SK-N-SH treated with all-trans-retinoic acid at 6 μM for 48 hours (cell line): ENCODE results near the gene CKM.

ENCODE experiments used
- ESRRG ChIP-seq: fragments of 250-450 bp; sonication (Bioruptor Pico); IDR thresholded peaks from 2 replicates; pipeline ENCODE4 v1.6.1; 2021; ENCODE audit warnings: mild to moderate bottlenecking
- SNAI2 ChIP-seq: fragments of 250-450 bp; sonication (Bioruptor Pico); IDR thresholded peaks from 2 replicates; pipeline ENCODE4 v1.5.0; 2020; ENCODE audit warnings: mild to moderate bottlenecking, moderate library complexity
- TOX ChIP-seq: fragments of 250-450 bp; sonication (Bioruptor Pico); IDR thresholded peaks from 2 replicates; pipeline ENCODE4 v1.8.0; 2021; ENCODE audit warnings: mild to moderate bottlenecking, moderate library complexity, borderline replicate concordance
- ZC3H10 ChIP-seq: fragments of 250-450 bp; sonication (Bioruptor Pico); IDR thresholded peaks from 2 replicates; pipeline ENCODE4 v1.5.1; 2021; ENCODE audit warnings: mild to moderate bottlenecking, moderate library complexity
- ZFP30 ChIP-seq: fragments of 450-650 bp; formaldehyde crosslinking; IDR thresholded peaks from 2 replicates; pipeline ENCODE4 v1.5.0; 2022; ENCODE audit warnings: mild to moderate bottlenecking, moderate library complexity
- TF ChIP-seq, protein P1 (sequence below): fragments of 250-450 bp; sonication (Bioruptor Pico); IDR thresholded peaks from 2 replicates; pipeline ENCODE4 v1.8.0; 2020; ENCODE audit warnings: mild to moderate bottlenecking, moderate library complexity, borderline replicate concordance
- TF ChIP-seq, protein P2 (sequence below): fragments of 250-450 bp; sonication (Bioruptor Pico); IDR thresholded peaks from 2 replicates; pipeline ENCODE4 v1.5.0; 2020; ENCODE audit warnings: mild to moderate bottlenecking, moderate library complexity

DNA sequence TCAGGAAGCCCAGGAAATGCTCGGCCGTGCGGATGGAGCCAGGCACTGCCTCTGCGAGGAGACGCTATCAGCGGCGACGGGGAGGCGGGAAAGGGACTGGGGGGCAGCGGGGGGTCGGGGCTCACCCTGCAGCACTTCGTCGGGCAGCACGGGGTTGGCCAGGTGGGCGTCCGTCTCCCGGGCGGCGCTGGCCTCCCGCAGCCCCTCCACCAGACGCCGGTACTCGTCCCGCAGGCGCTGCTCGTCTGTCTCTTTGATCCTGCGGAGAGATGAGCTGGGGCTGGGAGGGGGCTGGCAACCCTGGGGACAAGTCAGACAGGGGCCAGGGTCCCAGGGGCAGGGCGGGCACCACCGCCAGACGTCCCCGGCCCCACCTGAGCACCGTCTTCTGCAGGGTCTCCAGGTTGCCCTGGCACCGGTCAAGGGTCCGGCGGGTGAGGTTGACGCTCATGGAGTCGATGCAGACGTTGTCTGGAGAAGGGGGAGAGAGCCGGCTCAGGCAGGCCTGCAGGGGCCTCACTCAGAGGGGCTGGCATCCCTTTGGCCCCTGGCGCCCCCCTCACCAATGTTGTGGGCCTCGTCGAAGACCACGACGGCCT is 41.3 kb upstream of the CKM start:
- no peak for TF ChIP-seq TOX (CRISPR knock-in tag)
- TF ChIP-seq, protein P1, sequence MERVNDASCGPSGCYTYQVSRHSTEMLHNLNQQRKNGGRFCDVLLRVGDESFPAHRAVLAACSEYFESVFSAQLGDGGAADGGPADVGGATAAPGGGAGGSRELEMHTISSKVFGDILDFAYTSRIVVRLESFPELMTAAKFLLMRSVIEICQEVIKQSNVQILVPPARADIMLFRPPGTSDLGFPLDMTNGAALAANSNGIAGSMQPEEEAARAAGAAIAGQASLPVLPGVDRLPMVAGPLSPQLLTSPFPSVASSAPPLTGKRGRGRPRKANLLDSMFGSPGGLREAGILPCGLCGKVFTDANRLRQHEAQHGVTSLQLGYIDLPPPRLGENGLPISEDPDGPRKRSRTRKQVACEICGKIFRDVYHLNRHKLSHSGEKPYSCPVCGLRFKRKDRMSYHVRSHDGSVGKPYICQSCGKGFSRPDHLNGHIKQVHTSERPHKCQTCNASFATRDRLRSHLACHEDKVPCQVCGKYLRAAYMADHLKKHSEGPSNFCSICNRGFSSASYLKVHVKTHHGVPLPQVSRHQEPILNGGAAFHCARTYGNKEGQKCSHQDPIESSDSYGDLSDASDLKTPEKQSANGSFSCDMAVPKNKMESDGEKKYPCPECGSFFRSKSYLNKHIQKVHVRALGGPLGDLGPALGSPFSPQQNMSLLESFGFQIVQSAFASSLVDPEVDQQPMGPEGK, result no peak
- no peak for TF ChIP-seq SNAI2
- no peak for TF ChIP-seq ESRRG (CRISPR knock-in tag)
- TF ChIP-seq, protein P2, sequence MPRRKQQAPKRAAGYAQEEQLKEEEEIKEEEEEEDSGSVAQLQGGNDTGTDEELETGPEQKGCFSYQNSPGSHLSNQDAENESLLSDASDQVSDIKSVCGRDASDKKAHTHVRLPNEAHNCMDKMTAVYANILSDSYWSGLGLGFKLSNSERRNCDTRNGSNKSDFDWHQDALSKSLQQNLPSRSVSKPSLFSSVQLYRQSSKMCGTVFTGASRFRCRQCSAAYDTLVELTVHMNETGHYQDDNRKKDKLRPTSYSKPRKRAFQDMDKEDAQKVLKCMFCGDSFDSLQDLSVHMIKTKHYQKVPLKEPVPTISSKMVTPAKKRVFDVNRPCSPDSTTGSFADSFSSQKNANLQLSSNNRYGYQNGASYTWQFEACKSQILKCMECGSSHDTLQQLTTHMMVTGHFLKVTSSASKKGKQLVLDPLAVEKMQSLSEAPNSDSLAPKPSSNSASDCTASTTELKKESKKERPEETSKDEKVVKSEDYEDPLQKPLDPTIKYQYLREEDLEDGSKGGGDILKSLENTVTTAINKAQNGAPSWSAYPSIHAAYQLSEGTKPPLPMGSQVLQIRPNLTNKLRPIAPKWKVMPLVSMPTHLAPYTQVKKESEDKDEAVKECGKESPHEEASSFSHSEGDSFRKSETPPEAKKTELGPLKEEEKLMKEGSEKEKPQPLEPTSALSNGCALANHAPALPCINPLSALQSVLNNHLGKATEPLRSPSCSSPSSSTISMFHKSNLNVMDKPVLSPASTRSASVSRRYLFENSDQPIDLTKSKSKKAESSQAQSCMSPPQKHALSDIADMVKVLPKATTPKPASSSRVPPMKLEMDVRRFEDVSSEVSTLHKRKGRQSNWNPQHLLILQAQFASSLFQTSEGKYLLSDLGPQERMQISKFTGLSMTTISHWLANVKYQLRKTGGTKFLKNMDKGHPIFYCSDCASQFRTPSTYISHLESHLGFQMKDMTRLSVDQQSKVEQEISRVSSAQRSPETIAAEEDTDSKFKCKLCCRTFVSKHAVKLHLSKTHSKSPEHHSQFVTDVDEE (CRISPR knock-in tag), result no peak
- TF ChIP-seq ZC3H10, result no peak
- no peak for TF ChIP-seq ZFP30
